ENCODE results near the gene RERE. TPM values are rescaled to one million over a fixed set of nuclear protein-coding genes. Genes with fewer than 3 reads are reported as not detected.

RERE gene
- total RNA-seq, 1 experiment from 2014 or later, result 161 TPM

- TF ChIP-seq, protein P1, sequence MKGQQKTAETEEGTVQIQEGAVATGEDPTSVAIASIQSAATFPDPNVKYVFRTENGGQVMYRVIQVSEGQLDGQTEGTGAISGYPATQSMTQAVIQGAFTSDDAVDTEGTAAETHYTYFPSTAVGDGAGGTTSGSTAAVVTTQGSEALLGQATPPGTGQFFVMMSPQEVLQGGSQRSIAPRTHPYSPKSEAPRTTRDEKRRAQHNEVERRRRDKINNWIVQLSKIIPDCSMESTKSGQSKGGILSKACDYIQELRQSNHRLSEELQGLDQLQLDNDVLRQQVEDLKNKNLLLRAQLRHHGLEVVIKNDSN (CRISPR knock-in tag; IDR thresholded peaks at IDR 0.05), result no peak
- no peak for TF ChIP-seq MLX (CRISPR knock-in tag; IDR thresholded peaks at IDR 0.05)
Measured at GRCh38 chr1:8363767-8364301, 453.6 kb downstream of the RERE start (continued).

DNA sequence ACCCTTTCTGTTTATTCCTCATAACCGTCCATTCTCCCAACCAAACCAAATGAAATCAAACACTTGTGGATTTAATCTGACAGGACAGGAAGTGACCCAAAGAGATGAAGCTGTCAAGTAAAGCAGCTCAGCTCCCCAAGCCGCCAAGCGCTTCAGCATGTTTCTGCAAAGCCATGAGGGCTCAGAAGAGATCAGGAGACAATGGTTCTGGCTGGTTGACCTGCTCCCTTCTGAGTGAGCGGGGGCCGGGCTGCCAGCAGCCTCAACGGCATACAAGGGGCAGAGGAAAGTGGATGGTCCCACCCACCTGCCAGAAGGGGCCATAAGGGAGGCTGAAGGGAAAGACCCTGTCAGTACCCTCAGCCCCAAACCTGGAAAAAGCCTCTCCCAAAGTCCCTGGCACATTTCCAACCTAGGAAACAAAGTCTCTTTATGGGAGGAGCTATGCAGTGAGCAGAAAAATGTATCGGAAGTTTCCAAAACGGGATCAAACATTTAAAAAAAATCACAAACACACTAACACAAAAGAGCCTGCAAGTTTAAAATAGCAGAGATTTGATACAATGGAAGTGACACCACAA lies 454.2 kb downstream of the RERE start:
- no peak overlapping the region; the same call in 1 of the 2 replicates for H3K27ac Mint-ChIP-seq
- H3K4me3 Mint-ChIP-seq, result no peak overlapping the region
- ChIA-PET POLR2A (interaction anchor here (0.5 kb wide), 1 partner anchor 10 kb away, joined by 3 read pairs; no protein-coding TSS in a partner anchor), CTCF (interaction anchor here (1.7 to 1.8 kb wide), 2 partner anchors 14 to 486 kb away, joined by 4 to 5 read pairs; no protein-coding TSS in a partner anchor)
- no peaks in the 10 kb centered on the region for H3K27me3 Mint-ChIP-seq (ENCODE audit: low read depth)
- H3K36me3 Mint-ChIP-seq, result peaks cover 43% of the 10 kb centered on the region
- H3K9me3 Mint-ChIP-seq, result no peaks in the 10 kb centered on the region
- TF ChIP-seq ZNF232 (CRISPR knock-in tag; IDR thresholded peaks at IDR 0.05), result no peak
- H3K4me1 Mint-ChIP-seq, result peaks cover 20% of the 10 kb centered on the region
- DNase-seq (ENCODE audit: low spot score) (no peak), ATAC-seq (no peak)

DNA sequence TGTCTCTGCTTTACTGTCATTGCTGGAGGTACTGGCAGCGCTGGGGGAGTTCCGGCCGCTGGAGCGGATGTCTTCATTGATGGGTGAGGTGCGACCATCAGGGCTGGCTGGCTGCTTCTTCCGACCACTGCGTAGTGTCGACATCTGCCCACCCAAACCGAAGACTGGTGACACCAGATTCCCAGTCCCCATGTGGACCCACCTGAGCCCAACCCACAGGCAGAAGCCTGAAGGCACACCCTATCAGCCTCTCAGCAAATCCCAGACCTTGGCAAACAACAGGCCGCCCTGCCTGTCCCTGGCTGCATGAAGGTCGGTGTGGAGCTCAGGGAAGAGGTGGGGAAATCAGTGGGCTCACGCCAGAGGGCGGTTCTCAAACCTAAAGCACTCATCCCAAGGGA lies 454.7 kb downstream of the RERE start:
- TF ChIP-seq ZBTB43 (CRISPR knock-in tag; IDR thresholded peaks at IDR 0.05) (no peak), IRF2 (CRISPR knock-in tag; IDR thresholded peaks at IDR 0.05; ENCODE audit: borderline replicate concordance, low read depth) (no peak), NR1H2 (CRISPR knock-in tag; IDR thresholded peaks at IDR 0.05) (no peak), ZBTB21 (CRISPR knock-in tag; IDR thresholded peaks at IDR 0.05; ENCODE audit: borderline replicate concordance) (no peak), MAX (CRISPR knock-in tag; IDR thresholded peaks at IDR 0.05) (no peak), SOX15 (CRISPR knock-in tag; IDR thresholded peaks at IDR 0.05) (no peak)
- TF ChIP-seq, protein P2, sequence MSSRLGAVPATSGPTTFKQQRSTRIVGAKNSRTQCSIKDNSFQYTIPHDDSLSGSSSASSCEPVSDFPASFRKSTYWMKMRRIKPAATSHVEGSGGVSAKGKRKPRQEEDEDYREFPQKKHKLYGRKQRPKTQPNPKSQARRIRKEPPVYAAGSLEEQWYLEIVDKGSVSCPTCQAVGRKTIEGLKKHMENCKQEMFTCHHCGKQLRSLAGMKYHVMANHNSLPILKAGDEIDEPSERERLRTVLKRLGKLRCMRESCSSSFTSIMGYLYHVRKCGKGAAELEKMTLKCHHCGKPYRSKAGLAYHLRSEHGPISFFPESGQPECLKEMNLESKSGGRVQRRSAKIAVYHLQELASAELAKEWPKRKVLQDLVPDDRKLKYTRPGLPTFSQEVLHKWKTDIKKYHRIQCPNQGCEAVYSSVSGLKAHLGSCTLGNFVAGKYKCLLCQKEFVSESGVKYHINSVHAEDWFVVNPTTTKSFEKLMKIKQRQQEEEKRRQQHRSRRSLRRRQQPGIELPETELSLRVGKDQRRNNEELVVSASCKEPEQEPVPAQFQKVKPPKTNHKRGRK (CRISPR knock-in tag; IDR thresholded peaks at IDR 0.05; ENCODE audit: borderline replicate concordance), result no peak
- TF ChIP-seq, protein P3, sequence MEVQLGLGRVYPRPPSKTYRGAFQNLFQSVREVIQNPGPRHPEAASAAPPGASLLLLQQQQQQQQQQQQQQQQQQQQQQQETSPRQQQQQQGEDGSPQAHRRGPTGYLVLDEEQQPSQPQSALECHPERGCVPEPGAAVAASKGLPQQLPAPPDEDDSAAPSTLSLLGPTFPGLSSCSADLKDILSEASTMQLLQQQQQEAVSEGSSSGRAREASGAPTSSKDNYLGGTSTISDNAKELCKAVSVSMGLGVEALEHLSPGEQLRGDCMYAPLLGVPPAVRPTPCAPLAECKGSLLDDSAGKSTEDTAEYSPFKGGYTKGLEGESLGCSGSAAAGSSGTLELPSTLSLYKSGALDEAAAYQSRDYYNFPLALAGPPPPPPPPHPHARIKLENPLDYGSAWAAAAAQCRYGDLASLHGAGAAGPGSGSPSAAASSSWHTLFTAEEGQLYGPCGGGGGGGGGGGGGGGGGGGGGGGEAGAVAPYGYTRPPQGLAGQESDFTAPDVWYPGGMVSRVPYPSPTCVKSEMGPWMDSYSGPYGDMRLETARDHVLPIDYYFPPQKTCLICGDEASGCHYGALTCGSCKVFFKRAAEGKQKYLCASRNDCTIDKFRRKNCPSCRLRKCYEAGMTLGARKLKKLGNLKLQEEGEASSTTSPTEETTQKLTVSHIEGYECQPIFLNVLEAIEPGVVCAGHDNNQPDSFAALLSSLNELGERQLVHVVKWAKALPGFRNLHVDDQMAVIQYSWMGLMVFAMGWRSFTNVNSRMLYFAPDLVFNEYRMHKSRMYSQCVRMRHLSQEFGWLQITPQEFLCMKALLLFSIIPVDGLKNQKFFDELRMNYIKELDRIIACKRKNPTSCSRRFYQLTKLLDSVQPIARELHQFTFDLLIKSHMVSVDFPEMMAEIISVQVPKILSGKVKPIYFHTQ (CRISPR knock-in tag; IDR thresholded peaks at IDR 0.05), result no peak
- H3K9me3 Mint-ChIP-seq, result no peaks in the 10 kb centered on the region
- no peak overlapping the region for H3K27ac Mint-ChIP-seq
- H3K4me3 Mint-ChIP-seq, result no peak overlapping the region
- ChIA-PET CTCF (no interaction called here), POLR2A (interaction anchor here (0.6 kb wide), 1 partner anchor 271 kb away, joined by 3 read pairs; no protein-coding TSS in a partner anchor)
- ATAC-seq, result no peak
- H3K36me3 Mint-ChIP-seq, result peaks cover 49% of the 10 kb centered on the region
- peaks cover 14% of the 10 kb centered on the region for H3K4me1 Mint-ChIP-seq
- DNase-seq (ENCODE audit: low spot score), result no peak
- H3K27me3 Mint-ChIP-seq (ENCODE audit: low read depth), result no peaks in the 10 kb centered on the region

All from WTC11 (cell line).